HG02981 (cell line): ENCODE data around the gene DHX58.

Source experiments
- ATAC-seq: cut with Tn5 transposase; IDR thresholded peaks from one replicate; pipeline ENCODE4 v1.9.1; 2021; ENCODE audit warnings: mild to moderate bottlenecking, moderate library complexity; ENCODE audit not compliant: unreplicated experiment

DHX58 gene

GRCh38 chr17:42087736-42088705 lies 24.5 kb downstream of the DHX58 start:
- no peak for ATAC-seq

- ATAC-seq = no peak
Measured at GRCh38 chr17:42087042-42087701, 25.3 kb downstream of the DHX58 start.

GRCh38 chr17:42081516-42082129 lies 30.9 kb downstream of the DHX58 start:
- ATAC-seq = no peak

GRCh38 chr17:42079541-42079940 lies 33.0 kb downstream of the DHX58 start:
- no peak for ATAC-seq

DNA sequence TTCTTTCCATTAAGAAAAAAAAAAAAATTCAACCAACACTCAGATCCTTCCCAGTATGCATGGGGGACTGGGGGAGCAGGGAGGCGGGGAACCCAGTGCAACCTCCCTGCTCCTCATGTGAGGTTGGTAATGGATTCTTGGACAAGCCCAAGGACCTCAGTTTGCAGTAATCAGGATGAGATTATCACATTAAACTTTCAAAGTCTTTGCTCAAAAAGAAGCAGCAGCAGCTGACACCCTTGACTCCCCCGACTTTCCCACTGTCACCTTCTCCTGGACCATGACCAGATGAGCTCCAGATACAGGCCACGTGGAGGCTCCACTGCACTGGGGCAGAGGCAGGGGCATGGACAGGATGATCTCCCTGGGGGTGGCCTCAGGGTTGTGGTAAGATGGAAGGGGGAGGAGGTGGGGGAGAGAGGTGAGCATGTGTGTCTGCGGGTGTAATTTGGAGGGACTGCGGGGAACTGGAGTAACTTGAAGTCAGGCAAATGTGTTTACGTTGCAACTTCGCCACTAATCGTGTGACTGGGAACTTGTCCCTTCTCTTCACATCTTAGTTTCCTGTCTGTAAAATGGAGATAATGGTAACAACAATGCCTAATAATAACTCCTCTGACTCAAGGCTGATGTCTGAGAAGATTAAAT lies 34.0 kb downstream of the DHX58 start:
- no peak for ATAC-seq

- no peak for ATAC-seq
Measured at GRCh38 chr17:42077755-42078154, 34.8 kb downstream of the DHX58 start.

DNA sequence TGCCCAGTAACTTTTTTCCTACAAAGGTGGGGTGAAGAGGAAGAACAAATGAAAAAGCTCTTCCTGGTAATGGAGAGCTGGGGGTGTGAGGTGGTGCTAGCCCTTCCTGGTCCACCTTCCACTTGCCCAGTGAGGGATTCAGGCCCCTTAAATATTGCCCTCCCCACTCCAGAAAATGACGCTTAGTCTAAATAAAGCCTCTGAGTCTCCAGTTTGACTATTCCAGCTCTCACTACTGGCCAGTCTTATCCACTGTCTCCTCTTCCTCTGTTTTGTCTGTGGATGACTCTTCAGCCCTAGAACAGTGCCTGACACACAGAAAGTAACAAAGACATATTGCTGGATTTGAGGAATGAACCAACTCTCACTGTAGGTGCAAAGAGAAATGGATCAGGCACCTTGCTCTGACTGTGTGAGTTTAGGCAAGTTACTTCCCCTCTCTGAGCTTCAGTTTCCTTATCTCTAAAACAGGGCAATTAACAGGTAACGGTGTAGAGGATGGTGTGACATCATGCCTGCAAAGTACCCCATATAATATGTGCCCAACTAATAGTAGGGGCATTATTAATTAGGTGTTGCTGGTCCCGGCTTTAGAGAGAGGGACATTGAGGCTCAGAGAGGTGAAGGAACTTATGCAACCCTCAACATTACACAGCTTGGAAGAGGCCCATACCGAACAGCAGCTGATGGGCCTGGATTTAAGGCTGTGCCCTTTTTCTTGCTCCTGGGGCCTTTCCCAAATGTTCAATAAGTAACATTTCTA lies 35.5 kb downstream of the DHX58 start:
- ATAC-seq = no peak

- no peak for ATAC-seq
Measured at GRCh38 chr17:42075789-42076188, 36.7 kb downstream of the DHX58 start.

- ATAC-seq = no peak
Measured at GRCh38 chr17:42072323-42073187, 40.0 kb downstream of the DHX58 start.

DNA sequence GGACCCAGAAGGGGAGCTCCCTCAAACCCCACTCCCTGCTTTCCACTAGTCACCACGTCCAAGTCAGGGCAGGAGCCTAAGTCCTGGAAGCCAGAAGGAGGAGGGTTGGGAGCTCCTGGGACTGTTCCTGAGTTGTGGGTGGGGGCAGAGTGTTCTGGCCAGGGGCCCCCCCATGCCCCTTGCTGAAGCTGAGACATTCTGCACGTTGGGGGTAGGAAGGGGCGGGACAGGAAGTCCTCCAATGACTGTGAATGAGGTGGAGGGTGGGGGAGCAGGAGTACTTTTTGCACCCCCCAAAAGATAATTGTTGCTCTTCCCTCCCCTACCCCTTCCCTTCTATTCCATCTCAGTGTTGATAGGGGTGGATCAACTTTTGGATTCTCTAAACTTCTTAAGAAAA lies 40.7 kb downstream of the DHX58 start:
- ATAC-seq = no peak

DNA sequence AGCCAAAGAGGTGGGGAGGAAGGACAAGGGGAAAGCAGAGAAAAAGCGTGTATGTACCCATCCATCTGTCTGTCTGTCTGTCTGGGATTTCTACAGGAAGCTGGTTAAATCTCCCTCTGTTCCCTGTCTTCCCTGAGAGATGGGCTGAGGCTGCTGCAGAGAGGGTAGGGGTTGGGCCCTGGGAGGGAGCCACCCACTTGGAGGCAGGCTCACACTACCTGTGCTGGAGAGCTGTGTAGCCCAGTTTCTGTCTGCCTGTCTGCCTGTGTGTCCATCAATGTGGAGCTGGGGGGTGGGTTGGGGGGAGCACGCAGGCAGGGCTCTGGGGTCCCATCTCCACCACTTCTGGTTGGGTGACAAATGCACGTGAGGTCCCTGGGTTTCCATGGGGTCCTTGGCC lies 43.5 kb downstream of the DHX58 start:
- ATAC-seq = no peak

DNA sequence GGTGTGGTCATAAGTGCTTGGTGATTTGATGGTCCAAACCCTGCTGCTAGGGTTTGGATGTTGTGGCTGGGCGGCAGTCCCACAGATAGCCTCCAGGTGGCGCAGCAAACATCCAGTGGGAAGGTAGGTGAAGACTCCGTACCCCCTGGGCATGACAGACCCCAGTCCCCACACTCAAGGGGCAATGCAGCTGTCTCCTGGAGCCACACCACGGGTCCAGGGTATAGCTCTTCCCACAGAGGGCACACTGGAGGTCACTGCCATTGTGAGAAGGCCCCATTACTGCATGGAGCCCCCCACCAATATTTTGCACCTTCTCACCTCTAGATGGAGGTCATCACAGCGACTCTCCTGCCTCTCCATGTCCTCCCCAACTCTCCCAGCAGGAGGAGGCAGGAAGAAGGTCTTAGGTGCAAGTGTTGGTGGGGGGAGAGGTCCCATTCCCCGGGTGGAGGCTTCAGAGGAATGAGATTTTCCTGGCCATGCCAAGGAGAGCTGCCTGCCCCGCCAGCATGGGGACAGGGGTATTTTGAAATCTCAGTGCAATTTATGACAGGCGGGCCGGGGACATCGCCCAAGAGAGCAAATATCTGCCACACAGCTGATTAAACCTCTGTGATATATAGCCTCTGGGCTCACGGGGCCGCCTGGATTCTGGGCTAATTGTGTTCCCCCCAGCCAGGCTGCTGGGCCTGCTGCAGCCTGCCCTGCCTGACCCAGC lies 45.0 kb downstream of the DHX58 start:
- ATAC-seq = no peak

- no peak for ATAC-seq
Measured at GRCh38 chr17:42065201-42065600, 47.3 kb downstream of the DHX58 start.

- ATAC-seq = no peak
Measured at GRCh38 chr17:42062681-42063080, 49.8 kb downstream of the DHX58 start.

GRCh38 chr17:42061646-42062487 lies 50.6 kb downstream of the DHX58 start:
- ATAC-seq = no peak

GRCh38 chr17:42060231-42060630 lies 52.3 kb downstream of the DHX58 start:
- no peak for ATAC-seq

- no peak for ATAC-seq
Measured at GRCh38 chr17:42059815-42060214, 52.7 kb downstream of the DHX58 start.

DNA sequence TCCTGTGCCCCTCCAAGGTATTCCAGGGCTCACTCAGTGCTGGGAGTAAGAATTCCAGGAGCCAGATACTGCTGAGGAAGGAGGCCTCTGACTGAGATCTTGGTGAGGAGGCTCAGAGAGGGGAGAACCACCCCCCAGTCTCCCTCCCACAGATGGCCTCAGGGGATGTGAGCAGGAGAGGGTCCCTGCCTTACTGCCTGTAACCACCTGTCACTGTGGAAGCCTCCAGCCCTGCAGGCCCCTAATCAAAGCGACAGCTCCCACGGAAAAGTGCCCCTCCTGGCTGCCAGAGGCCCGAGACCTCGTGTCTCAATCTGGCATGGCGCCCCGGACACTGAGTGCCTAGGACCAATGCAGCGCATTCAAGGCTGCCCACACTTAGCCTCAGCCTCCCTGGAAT lies 54.5 kb downstream of the DHX58 start:
- no peak for ATAC-seq
